AML-193 (cell line): ENCODE measurements around the gene RAB26.
"Not testable (repeated sequence)": the region's sequence is repeated elsewhere in the genome, so short reads cannot be mapped to it uniquely, and the experiment has no call there.

Experiments used
- DNase-seq, 2 experiments: peaks; one replicate each; lab custom pipeline; 2025; lab: John Stamatoyannopoulos, UW

Gene RAB26

GRCh38 chr16:2196162-2196980, 47.9 kb downstream of the RAB26 start, which contains the start of gene CASKIN1:
TSS of gene CASKIN1 (minus strand) at chr16:2196605. CDS start at chr16:2196432, 173 bp downstream.
- DNase-seq: no peak

- DNase-seq: no peak
Observed at GRCh38 chr16:2196981-2197511, 48.6 kb downstream of the RAB26 start.

GRCh38 chr16:2197765-2198164, 49.3 kb downstream of the RAB26 start:
- no peak for DNase-seq

- DNase-seq: no peak
Observed at GRCh38 chr16:2198283-2198682, 49.9 kb downstream of the RAB26 start.

- no peak for DNase-seq
Observed at GRCh38 chr16:2199095-2199494, 50.7 kb downstream of the RAB26 start.

GRCh38 chr16:2199621-2200139, 51.3 kb downstream of the RAB26 start:
- no peak for DNase-seq

- no peak for DNase-seq
Observed at GRCh38 chr16:2200313-2200712, 51.9 kb downstream of the RAB26 start.

GRCh38 chr16:2203119-2203688, 54.8 kb downstream of the RAB26 start:
- not testable (repeated sequence) for DNase-seq
